DLD1 (cell line): ENCODE results near the gene MMS19.
"Not testable (repeated sequence)": the region's sequence is repeated elsewhere in the genome, so short reads cannot be mapped to it uniquely, and the experiment has no call there.

Experiments
- in situ Hi-C: cut with HindIII; loops from 2 replicates; pipeline ENCODE4 v1.10.0; 2017; ENCODE audit warnings: low sequenced_read_pairs

The MMS19 gene

GRCh38 chr10:97506199-97506991 is 8.2 kb upstream of the MMS19 start:
- in situ Hi-C loops, result no loop called here

DNA sequence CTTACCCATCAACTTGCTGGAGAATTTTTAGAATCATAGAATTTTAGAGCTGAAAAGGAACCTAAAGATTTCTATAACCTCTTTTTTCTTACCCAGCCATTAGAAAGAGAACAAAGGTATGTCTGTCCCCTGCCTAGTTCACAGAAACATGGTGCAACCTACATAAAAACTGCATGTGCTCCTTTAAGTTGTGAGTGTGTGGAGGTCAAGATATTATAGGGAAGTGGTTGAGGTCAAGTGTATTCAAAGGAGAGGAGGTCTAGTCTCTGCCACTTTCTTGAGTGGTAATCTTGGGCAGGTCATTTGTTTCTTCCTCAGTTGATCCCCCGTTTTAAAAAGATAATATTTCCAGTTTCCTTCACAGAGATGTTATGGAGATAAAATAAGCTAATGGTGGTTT is 6.9 kb upstream of the MMS19 start:
- in situ Hi-C loops, result no loop called here

- in situ Hi-C loops, result no loop called here
These were observed 5.2 kb upstream of the MMS19 start for GRCh38 chr10:97503406-97503805.

- in situ Hi-C loops, result no loop called here
These were observed 4.7 kb upstream of the MMS19 start for GRCh38 chr10:97502916-97503315.

DNA sequence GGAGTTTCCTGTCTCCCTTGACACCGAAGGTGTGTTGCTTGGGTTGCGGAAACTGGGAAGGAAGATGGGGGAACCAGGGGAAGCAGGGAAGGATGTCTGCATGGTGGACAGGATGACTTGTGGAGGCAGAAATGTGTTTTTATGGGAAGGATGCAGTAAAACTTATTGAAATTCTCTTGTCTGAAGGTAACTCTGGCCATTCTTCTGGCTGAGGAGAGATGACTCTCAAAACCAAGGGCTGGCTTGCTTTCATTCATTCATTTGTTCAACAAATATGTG is 2.0 kb upstream of the MMS19 start:
- in situ Hi-C loops, result no loop called here

- in situ Hi-C loops, result no loop called here
These were observed 1.5 kb upstream of the MMS19 start for GRCh38 chr10:97499561-97500296.

- in situ Hi-C loops, result no loop called here
These were observed 779 bp upstream of the MMS19 start, which contains the start of gene UBTD1 for GRCh38 chr10:97498841-97499560. Gene UBTD1, plus strand, starts transcription at chr10:97498924. Its CDS starts 280 bp downstream, at chr10:97499204.

DNA sequence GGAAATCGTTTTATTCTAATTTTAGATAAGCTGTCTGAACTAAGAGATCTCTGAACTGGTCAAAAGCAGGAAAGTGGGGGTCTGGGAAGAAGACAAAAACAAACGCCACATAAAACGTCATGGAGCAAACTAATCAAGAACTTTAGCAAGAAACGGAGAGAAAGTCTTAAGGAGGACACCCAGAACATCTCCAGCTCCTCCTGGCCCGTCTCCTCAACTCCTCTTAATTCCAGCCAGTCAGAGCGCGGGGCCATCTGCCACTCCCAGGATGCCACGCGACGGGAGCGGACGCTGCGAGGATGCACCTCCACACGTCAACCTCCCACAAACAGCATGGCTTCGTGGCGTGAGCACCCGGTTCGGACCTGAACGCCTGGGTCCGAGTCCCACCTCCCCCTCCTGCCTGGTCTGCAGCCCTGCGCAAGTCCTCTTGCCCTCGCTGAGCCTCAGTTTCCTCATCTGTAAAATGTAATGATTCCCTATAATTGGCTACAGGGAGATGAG is 598 bp downstream of the MMS19 start:
- in situ Hi-C loops, result no loop called here

- in situ Hi-C loops, result no loop called here
These were observed 3.2 kb downstream of the MMS19 start for GRCh38 chr10:97494863-97495506.

GRCh38 chr10:97494151-97494550 is 4.1 kb downstream of the MMS19 start:
- in situ Hi-C loops, result no loop called here

GRCh38 chr10:97490592-97490991 is 7.6 kb downstream of the MMS19 start:
- in situ Hi-C loops, result no loop called here

DNA sequence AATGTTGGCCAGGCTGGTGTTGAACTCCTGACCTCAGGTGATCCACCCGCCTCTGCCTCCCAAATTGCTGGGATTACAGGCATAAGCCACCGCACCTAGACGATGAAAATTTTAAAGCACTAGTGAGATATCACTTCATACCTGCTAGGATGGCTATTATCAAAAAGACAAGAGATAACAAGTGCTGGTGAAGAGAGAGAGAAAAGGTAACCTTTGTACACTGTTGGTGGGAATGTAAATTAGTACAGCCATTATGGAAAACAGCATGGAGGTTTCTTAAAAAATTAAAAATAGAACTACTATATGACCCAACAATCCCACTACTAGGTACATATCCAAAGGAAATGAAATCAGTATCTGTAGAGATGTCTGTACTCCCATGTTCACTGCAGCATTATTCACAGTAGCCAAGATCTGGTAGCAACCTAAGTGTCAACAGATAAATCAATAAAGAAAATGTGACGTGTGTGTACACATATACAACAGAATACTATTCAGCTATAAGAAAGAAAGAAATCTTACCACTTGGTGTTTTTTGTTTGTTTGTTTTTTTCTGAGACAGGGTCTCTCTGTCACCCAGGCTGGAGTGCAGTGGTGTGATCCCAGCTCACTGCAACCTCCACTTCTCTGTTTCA is 12.5 kb downstream of the MMS19 start:
- in situ Hi-C loops, result no loop called here

DNA sequence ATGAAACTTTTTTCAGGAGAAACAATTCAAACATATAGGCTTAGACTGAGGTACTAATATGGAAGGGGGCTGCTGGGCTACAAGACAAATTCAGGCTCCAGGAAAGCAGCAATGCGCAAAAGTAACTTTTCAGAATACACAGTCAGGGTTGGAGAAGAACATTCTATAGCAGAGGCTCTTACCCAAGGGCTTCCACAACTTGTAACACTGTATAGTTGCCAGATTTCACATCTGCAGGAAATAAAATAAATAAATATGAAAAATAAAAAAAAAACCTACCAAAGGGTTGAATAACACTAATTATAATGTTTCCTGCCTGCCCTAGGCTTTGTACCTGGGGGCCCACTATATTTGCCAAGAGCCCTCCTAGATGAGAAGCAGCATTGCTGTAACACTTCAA is 14.3 kb downstream of the MMS19 start:
- in situ Hi-C loops, result no loop called here

DNA sequence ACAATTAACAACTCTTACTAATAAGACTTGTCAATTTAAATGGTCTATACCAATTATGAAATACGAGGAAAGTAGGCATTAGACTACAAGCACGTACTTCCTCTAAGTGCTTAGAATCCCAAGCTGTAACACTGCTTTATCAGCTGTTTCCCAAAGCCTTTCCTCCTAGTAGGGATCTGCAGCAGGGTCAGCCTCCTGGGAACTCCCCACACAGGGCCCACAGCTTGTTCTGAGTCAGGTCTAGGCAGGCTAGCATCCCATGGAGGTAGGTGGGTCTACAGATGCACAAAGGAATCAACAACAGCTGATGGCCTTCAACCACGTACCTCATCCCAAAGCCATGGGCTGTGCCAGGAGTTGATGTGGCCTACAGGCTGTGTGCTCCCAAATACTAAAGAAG is 14.7 kb downstream of the MMS19 start:
- in situ Hi-C loops, result no loop called here

DNA sequence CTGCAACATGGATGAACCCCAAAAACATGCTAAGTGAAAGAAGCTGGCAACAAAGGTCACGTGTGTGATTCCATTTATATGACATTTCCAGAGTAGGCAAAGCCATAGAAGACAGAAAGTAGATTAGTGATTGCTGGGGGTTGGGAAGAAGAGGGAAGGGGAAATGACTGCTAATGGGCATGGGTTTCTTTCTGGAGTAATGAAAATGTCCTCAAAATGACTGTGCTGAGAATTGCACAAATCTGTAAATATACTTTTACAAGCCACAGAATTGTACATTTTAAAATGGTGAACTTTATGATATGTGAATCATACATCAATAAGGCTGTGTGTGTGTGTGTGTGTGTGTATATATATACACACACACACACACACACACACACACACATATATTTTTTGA is 15.8 kb downstream of the MMS19 start:
- in situ Hi-C loops, result no loop called here

GRCh38 chr10:97481071-97481470 is 17.2 kb downstream of the MMS19 start:
- in situ Hi-C loops, result no loop called here

- in situ Hi-C loops, result no loop called here
These were observed 18.3 kb downstream of the MMS19 start for GRCh38 chr10:97479939-97480338.

DNA sequence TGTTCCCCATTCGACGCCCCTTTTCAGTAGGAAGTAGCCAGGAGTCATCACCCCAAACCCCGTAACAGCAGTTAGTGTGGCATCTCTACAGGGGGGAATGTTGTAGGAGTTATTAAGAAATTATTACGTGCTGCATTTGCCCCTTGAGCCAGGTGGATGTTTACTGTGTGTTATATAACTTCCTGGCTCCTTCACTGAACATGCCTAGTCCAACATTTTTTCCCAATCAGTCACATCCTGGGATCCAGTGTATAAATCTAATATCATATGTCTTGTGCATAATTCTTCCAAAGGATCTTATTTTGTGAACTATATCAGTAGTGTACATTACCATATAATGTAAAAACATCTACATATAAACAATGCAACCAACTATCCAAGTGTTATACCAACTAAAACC is 18.8 kb downstream of the MMS19 start:
- in situ Hi-C loops, result not testable (repeated sequence)

GRCh38 chr10:97475936-97476594 is 22.2 kb downstream of the MMS19 start:
- in situ Hi-C loops, result no loop called here

DNA sequence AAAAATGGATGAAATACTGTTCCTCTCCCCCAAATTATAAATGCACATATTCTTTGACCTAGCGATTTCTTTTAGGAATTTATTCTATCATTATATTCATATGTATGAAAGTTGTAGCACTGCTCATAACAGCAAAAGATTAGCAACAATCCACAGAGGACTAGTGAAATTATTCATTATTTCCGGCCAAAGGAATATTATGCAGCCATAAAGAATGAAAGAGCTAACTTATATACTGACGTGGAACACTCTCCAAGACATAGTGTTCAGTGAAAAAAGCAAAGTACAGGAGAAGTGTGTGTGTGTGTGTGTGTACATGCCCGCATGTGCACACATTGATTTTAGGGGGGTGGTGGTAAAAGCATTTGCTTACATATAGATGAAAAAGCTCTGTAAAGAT is 23.3 kb downstream of the MMS19 start:
- in situ Hi-C loops, result no loop called here
